Osteoblast (primary cell): ENCODE measurements around the gene SPECC1. TPM values are rescaled to one million over a fixed set of nuclear protein-coding genes. Genes with fewer than 3 reads are reported as not detected.

Experiments used
- DNase-seq: peaks from one replicate; pipeline ENCODE4 v3.0.0; 2011; ENCODE audit warnings: low spot score, mixed read lengths; ENCODE audit not compliant: insufficient read length; ENCODE audit errors: missing footprints
- H2AFZ ChIP-seq: 2 replicates; pipeline ENCODE4 v1.6.0; 2011; ENCODE audit warnings: mild to moderate bottlenecking, low read length
- H3K27ac ChIP-seq: 2 replicates; pipeline ENCODE4 v1.5.1; 2011; ENCODE audit warnings: mild to moderate bottlenecking, low read depth, low read length, moderate library complexity
- H3K27me3 ChIP-seq: 2 replicates; pipeline ENCODE4 v1.6.0; 2012; ENCODE audit warnings: mild to moderate bottlenecking, control low read depth, inconsistent platforms, low read length, moderate library complexity; ENCODE audit not compliant: insufficient read depth
- H3K36me3 ChIP-seq: 2 replicates; pipeline ENCODE4 v1.5.1; 2011; ENCODE audit warnings: mild to moderate bottlenecking, low read length, control low read depth, moderate library complexity; ENCODE audit not compliant: insufficient read depth
- H3K4me1 ChIP-seq: 2 replicates; pipeline ENCODE4 v1.5.1; 2011; ENCODE audit warnings: mild to moderate bottlenecking, low read length, control low read depth, moderate library complexity; ENCODE audit not compliant: insufficient read depth
- H3K4me2 ChIP-seq: 2 replicates; pipeline ENCODE4 v1.6.0; 2011; ENCODE audit warnings: mild to moderate bottlenecking, low read length; ENCODE audit not compliant: insufficient read depth
- H3K4me3 ChIP-seq: fragments of 200-600 bp; sonication (generic); 3 replicates; pipeline ENCODE4 v1.5.1; 2012; ENCODE audit warnings: mild to moderate bottlenecking, low read length, inconsistent platforms; ENCODE audit not compliant: insufficient read depth
- H3K79me2 ChIP-seq: 2 replicates; pipeline ENCODE4 v1.6.0; 2012; ENCODE audit warnings: mild to moderate bottlenecking, low read length, control low read depth, inconsistent platforms; ENCODE audit not compliant: insufficient read depth
- H3K9me3 ChIP-seq: 2 replicates; pipeline ENCODE4 v1.5.1; 2011; ENCODE audit warnings: low read depth, low read length, control low read depth
- H4K20me1 ChIP-seq: 2 replicates; pipeline ENCODE4 v1.6.0; 2012; ENCODE audit warnings: mild to moderate bottlenecking, low read length, control low read depth; ENCODE audit not compliant: insufficient read depth
- total RNA-seq: library from RNA; depleted of rRNA; stranded (reverse); fragments of >200 nt; gene quantifications from 2 replicates; pipeline ENCODE4 v1.2.3, GENCODE V29; 2012
- TF ChIP-seq, protein P1 (sequence below): IDR thresholded peaks from 2 replicates; pipeline ENCODE4 v1.5.1; 2011; ENCODE audit warnings: mild to moderate bottlenecking, low read depth, low read length, moderate library complexity; ENCODE audit errors: extremely low read depth

The SPECC1 gene
- total RNA-seq, 1 donor, result 155 TPM

- no peak for DNase-seq
- H3K36me3 ChIP-seq, result no peaks in the 10 kb centered on the region
- peaks cover 23% of the 10 kb centered on the region for H3K79me2 ChIP-seq
- TF ChIP-seq, protein P1, sequence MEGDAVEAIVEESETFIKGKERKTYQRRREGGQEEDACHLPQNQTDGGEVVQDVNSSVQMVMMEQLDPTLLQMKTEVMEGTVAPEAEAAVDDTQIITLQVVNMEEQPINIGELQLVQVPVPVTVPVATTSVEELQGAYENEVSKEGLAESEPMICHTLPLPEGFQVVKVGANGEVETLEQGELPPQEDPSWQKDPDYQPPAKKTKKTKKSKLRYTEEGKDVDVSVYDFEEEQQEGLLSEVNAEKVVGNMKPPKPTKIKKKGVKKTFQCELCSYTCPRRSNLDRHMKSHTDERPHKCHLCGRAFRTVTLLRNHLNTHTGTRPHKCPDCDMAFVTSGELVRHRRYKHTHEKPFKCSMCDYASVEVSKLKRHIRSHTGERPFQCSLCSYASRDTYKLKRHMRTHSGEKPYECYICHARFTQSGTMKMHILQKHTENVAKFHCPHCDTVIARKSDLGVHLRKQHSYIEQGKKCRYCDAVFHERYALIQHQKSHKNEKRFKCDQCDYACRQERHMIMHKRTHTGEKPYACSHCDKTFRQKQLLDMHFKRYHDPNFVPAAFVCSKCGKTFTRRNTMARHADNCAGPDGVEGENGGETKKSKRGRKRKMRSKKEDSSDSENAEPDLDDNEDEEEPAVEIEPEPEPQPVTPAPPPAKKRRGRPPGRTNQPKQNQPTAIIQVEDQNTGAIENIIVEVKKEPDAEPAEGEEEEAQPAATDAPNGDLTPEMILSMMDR, result no peak
- no peak overlapping the region for H3K27ac ChIP-seq
- peaks cover 23% of the 10 kb centered on the region for H3K4me1 ChIP-seq
- H2AFZ ChIP-seq, result no peak overlapping the region
- peaks cover 4% of the 10 kb centered on the region for H4K20me1 ChIP-seq
- no peak overlapping the region for H3K4me2 ChIP-seq
- H3K4me3 ChIP-seq, result no peak overlapping the region
- H3K9me3 ChIP-seq, result no peaks in the 10 kb centered on the region
- no peaks in the 10 kb centered on the region for H3K27me3 ChIP-seq
Observed at GRCh38 chr17:20210614-20211013, 201.5 kb downstream of the SPECC1 start.

DNA sequence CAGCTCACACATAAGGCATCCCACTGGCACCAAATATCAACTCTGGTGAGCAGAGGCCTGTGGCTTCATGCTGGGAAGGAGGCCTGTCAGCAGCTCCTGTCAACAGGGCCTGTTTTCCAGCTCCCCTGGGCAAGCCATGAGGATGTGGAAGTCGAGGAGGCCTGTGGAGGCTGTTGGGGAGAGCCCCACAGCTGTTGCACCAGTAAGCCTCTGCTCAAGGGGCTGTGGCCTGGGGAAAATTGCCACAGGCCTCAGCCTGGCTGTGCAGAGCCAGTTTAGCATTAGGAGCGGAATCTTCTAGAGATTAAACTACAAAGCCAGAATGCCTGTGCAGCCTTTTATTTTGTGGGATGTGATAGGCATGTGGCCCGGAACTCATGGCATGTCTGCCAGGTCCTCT is 202.1 kb downstream of the SPECC1 start:
- Histone ChIP-seq H3K27me3 (no peaks in the 10 kb centered on the region), H3K4me3 (no peak overlapping the region), H3K79me2 (peaks cover 23% of the 10 kb centered on the region), H3K4me2 (no peak overlapping the region), H2AFZ (no peak overlapping the region), H4K20me1 (peaks cover 4% of the 10 kb centered on the region), H3K9me3 (no peaks in the 10 kb centered on the region), H3K4me1 (peaks cover 17% of the 10 kb centered on the region), H3K36me3 (no peaks in the 10 kb centered on the region), H3K27ac (no peak overlapping the region)
- DNase-seq, result no peak
- TF ChIP-seq, protein P1, result no peak

GRCh38 chr17:20213449-20213848 is 204.3 kb downstream of the SPECC1 start:
- H3K36me3 ChIP-seq, result no peaks in the 10 kb centered on the region
- no peak overlapping the region for H3K27ac ChIP-seq
- peaks cover 4% of the 10 kb centered on the region for H4K20me1 ChIP-seq
- H3K4me2 ChIP-seq, result no peak overlapping the region
- H2AFZ ChIP-seq, result no peak overlapping the region
- TF ChIP-seq, protein P1, result no peak
- no peaks in the 10 kb centered on the region for H3K9me3 ChIP-seq
- peaks cover 26% of the 10 kb centered on the region for H3K79me2 ChIP-seq
- DNase-seq, result no peak
- H3K4me1 ChIP-seq, result no peaks in the 10 kb centered on the region
- H3K4me3 ChIP-seq, result no peak overlapping the region
- no peaks in the 10 kb centered on the region for H3K27me3 ChIP-seq

GRCh38 chr17:20214794-20215193 is 205.6 kb downstream of the SPECC1 start:
- no peak overlapping the region for H2AFZ ChIP-seq
- no peak overlapping the region for H3K27ac ChIP-seq
- H3K4me3 ChIP-seq, result no peak overlapping the region
- H3K9me3 ChIP-seq, result no peaks in the 10 kb centered on the region
- H4K20me1 ChIP-seq, result peaks cover 4% of the 10 kb centered on the region
- no peaks in the 10 kb centered on the region for H3K27me3 ChIP-seq
- no peak overlapping the region for H3K4me2 ChIP-seq
- H3K79me2 ChIP-seq, result peaks cover 26% of the 10 kb centered on the region
- TF ChIP-seq, protein P1, result no peak
- H3K4me1 ChIP-seq, result no peaks in the 10 kb centered on the region
- no peaks in the 10 kb centered on the region for H3K36me3 ChIP-seq
- DNase-seq, result no peak
